GM18520 (cell line): ENCODE measurements around the gene ZNF324B.
"Not testable (repeated sequence)": the region's sequence is repeated elsewhere in the genome, so short reads cannot be mapped to it uniquely, and the experiment has no call there.

ENCODE experiments used
- ATAC-seq: cut with Tn5 transposase; IDR thresholded peaks from one replicate; pipeline ENCODE4 v1.9.1; 2021; ENCODE audit not compliant: unreplicated experiment

Gene ZNF324B

GRCh38 chr19:58453743-58454142 is 2.3 kb downstream of the ZNF324B start:
- no peak for ATAC-seq

- ATAC-seq = no peak
Measured at GRCh38 chr19:58455306-58455705, 3.9 kb downstream of the ZNF324B start.

DNA sequence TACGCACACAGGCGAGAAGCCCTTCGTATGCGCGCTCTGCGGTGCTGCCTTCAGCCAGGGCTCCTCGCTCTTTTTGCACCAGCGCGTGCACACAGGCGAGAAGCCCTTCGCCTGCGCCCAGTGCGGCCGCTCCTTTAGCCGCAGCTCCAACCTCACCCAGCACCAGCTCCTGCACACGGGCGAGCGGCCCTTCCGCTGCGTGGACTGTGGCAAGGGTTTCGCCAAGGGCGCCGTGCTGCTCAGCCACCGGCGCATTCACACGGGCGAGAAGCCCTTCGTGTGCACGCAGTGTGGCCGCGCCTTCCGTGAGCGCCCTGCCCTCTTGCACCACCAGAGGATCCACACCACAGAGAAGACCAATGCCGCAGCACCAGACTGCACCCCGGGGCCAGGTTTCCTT is 4.7 kb downstream of the ZNF324B start:
- no peak for ATAC-seq

GRCh38 chr19:58460039-58460438 is 8.6 kb downstream of the ZNF324B start:
- ATAC-seq = no peak

DNA sequence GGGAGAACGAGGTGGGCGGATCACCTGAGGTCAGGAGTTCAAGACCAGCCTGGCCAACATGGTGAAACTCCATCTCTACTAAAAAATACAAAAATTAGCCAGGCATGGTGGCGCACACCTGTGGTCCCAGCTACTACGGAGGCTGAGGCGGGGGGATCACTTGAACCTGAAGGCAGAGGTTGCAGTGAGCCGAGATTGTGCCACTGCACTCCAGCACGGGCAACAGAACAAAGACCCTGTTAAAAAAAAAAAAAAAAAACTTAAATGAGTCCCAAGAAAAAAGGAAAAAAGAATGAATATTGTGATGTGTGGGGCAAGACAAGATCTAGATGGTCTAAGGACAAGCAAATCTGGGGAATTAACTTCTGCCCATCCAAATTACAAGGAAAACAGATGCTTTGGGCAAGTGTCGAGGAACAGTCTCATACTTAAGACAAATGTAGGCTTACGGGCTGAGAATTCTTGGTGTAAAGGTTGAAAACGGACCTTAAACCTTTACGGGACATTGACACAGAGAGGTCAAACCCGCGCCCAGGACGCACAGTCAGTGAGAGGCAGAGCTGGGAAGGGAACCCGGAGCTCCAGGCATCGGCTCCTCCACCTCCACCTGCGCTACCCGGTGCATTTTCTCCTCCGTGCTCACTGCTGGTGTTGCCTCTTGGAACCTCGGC is 14.8 kb downstream of the ZNF324B start:
- ATAC-seq = no peak

GRCh38 chr19:58466760-58467589 is 15.6 kb downstream of the ZNF324B start, which contains the start of gene ZNF324:
Gene ZNF324, plus strand, starts transcription at chr19:58467080. Its CDS starts 2,106 bp downstream, at chr19:58469186.
- peak; percentile 91 for ATAC-seq

GRCh38 chr19:58468216-58468839 is 16.9 kb downstream of the ZNF324B start:
- ATAC-seq = no peak

DNA sequence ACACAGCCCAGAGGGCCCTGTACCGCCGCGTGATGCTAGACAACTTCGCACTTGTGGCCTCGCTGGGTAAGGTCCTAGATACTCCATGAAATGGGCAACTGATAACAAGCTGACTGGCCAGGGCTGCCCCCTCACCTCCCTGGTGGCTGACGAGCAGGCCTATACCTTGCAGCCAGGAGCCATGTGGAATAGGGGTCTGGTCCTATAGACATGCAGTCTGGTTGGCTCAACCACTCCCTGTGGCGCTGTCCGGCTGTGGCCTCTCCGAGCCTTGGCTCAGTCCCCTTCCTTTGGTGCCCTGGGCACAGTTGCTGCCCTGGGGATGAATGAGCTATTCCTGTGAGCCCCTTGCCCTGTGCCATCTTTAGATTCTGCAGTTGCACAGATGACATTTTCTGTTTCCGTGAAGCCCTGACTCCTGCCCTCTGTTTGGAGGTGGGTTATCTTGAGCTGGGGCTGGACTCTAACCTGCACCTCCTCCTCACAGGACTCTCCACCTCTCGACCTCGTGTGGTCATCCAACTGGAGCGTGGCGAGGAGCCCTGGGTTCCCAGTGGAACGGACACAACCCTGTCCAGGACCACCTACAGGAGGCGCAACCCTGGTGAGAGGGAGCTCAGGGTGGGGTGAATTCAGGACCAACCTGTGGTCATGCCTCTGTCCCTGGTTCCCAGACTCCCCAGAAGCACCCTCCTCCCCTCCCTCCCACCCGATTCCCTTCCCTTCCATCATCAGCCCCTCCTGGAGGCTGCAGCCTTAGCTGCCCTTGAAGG is 18.0 kb downstream of the ZNF324B start:
- ATAC-seq = no peak

DNA sequence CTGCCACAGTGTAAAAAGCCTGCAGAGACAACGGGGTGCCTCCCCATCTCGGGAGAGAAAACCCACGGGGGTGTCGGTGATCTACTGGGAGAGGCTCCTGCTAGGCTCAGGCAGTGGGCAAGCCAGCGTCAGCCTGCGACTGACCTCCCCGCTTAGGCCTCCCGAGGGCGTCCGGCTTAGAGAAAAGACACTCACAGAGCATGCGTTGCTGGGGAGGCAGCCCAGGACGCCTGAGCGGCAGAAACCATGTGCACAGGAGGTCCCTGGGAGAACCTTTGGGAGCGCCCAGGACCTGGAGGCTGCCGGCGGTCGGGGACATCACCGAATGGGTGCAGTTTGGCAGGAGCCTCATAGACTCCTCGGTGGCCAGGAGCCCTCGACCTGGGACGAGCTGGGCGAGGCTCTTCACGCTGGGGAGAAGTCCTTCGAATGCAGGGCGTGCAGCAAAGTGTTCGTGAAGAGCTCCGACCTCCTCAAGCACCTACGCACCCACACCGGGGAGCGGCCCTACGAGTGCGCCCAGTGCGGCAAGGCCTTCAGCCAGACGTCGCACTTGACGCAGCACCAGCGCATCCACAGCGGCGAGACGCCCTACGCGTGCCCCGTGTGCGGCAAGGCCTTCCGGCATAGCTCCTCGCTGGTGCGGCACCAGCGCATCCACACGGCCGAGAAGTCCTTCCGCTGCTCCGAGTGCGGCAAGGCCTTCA is 19.6 kb downstream of the ZNF324B start:
- ATAC-seq = not testable (repeated sequence)

DNA sequence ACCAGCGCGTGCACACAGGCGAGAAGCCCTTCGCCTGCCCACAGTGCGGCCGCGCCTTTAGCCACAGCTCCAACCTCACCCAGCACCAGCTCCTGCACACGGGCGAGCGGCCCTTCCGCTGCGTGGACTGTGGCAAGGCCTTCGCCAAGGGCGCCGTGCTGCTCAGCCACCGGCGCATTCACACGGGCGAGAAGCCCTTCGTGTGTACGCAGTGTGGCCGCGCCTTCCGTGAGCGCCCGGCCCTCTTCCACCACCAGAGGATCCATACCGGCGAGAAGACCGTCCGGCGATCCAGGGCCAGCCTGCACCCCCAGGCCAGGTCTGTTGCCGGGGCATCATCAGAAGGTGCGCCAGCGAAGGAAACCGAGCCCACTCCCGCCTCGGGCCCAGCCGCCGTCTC is 20.3 kb downstream of the ZNF324B start:
- no peak for ATAC-seq

DNA sequence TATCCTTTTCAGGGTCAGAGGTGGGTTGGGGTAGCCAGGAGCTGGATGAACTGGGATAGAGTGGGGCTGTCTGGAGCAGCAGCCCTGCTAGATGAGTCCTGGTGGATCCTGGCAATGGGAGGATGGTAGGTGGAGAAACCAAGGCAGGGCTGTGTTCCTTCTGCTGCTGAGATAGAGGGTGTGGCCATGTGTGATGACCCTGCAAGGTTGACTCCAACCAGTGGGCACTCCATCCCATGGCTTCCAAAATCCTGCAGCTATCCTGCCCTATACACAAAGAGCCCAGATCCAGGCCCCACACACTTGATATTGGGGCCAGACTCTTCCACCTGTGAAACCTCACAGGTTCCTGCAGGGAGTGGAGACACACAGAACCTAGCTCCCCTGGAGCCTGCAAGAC is 22.4 kb downstream of the ZNF324B start:
- ATAC-seq = no peak

DNA sequence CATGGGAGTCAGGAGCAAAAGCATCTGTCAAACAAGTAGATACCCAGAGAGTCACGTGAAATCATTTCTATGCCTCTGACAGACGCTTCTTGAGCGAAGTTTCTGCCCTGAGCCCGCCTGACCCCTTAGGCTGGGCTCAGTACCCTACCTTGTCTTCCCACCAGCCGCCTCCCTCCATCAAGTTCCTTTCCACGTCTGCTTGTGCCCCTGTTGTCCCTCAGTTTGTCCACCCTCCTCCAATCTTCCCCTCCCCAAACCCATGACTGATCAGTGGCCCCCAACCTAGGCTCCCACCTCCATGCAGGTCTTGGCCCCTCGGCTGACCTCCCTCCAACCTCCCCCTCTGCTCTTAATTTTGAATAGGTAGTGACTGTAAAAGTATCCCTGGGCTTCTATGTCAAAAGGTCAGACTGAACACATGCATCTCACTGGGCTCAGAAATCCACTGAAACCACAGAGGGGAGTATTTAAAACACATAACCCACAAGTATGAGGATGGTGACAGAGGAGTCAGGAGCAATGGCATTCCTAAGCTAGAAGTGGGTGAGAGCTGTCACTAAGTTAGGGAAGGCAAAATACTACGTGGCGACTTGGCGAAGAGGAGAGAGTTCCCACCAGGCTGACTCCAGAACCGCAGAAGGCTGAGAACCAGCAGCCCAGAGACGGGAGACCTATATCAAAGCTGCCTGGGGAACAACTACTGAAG is 23.0 kb downstream of the ZNF324B start:
- ATAC-seq = no peak

DNA sequence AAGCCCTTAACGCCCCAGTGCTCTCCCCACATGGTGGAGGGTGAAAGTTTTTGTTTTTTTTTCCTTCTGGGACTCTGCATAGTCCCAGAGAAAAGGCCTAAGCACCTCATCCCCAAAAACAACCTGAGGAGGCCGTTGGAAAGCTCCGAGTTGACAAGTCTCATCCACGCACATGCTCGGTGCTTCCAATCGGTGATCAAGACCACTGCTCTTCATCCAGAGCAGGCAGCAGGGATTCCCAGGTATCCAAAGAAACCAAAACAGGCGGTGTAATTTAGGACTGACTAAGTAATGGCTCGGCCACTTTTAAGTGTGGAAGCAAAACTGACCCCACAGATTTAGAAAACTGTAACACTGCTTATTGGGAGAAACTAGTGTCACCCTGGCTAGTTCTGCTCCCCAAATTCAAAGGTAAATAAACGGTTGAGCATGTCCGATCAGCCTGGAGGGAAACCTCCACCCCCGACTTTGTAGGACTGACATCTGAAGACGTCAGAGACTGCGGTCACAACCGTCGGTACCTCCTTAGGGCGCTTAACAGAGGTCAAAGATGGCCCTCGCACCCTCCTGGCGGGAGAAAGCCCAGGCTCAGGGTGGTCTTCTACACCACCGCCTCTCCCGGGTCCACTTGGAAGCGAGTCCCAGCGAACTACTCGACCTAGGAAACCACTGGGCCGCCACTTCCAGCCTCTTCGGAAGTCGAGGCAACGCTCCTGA is 23.7 kb downstream of the ZNF324B start:
- peak; percentile 2 for ATAC-seq

DNA sequence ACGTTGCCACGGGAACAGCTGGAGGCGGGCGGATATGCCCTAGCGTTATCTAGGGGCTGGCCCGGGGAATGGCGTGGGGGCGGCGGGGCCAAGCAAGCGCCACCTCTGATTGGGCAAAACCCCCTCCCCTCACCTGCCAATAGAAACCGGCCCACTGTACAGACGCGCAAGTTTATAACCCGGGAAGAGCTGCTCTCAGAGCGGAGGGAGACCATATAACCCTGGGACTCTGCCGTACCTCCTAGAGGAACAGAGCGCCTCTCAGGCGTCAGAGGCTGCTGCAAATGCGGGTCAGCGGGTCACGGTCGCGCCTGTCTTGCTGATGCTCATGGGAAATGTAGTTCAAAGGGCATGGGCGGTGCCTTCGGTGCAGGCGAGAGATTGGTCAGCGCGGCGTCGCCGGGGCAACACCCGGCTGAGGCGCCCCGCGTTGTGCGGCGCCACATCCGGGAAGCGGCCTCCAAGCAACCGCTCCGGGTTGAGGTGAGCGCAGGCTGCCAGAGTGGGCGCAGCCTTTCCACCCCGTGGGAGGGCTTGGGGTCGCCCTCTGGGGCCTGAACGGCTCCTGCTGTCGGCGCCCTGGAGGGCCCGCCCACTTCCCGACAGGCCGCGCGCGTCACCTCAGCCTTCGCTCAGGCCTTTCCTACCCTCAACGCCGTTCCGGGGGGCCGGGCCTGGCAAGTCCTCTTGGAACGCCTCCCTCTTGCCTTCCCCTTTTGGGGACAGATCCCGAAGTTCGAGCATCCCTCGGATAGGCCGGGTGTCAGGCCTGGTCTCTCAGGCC is 24.5 kb downstream of the ZNF324B start, which contains the start of gene ZNF446:
TSS of gene ZNF446 (plus strand) at position 639 of the 784 bp plus-strand sequence. CDS start 867 bp downstream, outside the sequence.
- ATAC-seq = peak; percentile 83

DNA sequence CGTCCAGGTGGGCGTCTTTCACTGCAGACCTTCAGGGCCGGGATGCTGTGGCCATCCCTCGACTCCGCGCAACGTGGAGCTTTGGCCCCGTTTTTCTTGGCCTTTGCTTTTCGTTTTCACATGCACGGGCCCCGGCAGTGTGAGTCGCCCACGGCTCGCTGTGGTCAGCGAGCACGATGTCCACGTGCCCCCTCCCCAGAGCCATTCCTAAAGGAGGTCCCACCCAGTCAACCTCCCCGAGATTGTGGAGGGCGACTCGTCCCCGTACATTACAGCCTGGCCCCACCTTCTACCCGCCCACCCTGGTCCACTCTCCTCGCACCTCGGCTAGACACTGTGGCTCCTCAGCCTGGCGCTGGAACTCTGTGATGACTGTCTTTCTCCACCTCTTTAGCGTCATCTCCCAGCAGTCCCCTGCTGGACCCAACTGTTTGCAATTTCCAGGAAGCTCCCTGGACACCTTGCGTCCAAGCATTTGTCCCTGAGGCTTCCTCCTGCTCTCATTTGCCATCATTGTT is 25.1 kb downstream of the ZNF324B start:
- ATAC-seq = no peak

DNA sequence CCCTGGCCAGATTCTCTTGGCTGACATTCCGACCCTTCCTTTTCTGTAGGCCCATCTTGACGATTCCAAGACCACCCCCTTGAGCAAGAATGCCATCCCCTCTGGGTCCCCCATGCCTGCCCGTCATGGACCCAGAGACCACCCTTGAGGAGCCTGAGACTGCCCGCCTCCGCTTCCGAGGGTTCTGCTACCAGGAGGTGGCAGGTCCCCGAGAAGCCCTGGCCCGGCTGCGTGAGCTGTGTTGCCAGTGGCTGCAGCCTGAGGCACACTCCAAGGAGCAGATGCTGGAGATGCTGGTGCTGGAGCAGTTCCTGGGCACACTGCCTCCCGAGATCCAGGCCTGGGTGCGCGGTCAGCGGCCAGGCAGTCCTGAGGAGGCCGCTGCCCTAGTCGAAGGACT is 25.7 kb downstream of the ZNF324B start:
- no peak for ATAC-seq

DNA sequence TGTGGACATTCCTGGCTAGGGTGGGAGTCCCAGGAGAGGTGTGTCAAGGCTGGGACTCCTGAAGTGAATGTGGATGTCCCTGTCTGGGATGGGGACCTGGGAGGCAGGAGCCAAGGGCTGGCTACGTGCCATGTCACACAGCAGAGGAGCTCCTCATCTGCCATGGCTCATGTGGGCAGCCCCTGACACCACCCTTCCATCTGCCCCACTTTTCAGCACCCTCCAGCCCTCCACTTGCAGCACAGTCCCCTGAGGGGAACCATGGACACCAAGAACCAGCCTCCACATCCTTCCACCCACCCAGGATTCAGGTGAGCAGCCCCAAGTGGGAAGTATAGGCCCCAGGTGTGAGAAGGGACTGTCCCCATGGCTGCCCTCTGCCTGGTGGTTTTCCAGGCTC is 26.4 kb downstream of the ZNF324B start:
- ATAC-seq = no peak

GRCh38 chr19:58479303-58479702 is 27.9 kb downstream of the ZNF324B start:
- ATAC-seq = no peak
